Activated CD4-positive, CD25-positive, alpha-beta regulatory T cell treated with anti-CD3 and anti-CD28 coated beads, Interleukin-2, amount 50 U/mL, for 16 hours (primary cell): ENCODE data around the gene PCDH7.

ENCODE experiments used
- DNase-seq: peaks from one replicate; pipeline ENCODE4 v3.0.0-alpha.2; 2020; ENCODE audit warnings: low read depth, low spot score

PCDH7 gene

GRCh38 chr4:30727409-30727808 is 7.2 kb downstream of the PCDH7 start:
- DNase-seq: no peak

GRCh38 chr4:30728311-30728710 is 8.1 kb downstream of the PCDH7 start:
- DNase-seq: no peak

GRCh38 chr4:30743897-30744296 is 23.7 kb downstream of the PCDH7 start:
- no peak for DNase-seq

GRCh38 chr4:30744386-30744785 is 24.2 kb downstream of the PCDH7 start:
- DNase-seq: no peak

GRCh38 chr4:30744957-30745640 is 24.9 kb downstream of the PCDH7 start:
- DNase-seq: no peak

- DNase-seq: no peak
Observed at GRCh38 chr4:30746735-30747134, 26.6 kb downstream of the PCDH7 start.

- DNase-seq: no peak
Observed at GRCh38 chr4:30753316-30753715, 33.1 kb downstream of the PCDH7 start.

- DNase-seq: no peak
Observed at GRCh38 chr4:30754021-30754420, 33.9 kb downstream of the PCDH7 start.

GRCh38 chr4:30755346-30755745 is 35.2 kb downstream of the PCDH7 start:
- DNase-seq: no peak

GRCh38 chr4:30756553-30756952 is 36.4 kb downstream of the PCDH7 start:
- DNase-seq: no peak

GRCh38 chr4:30757357-30757756 is 37.2 kb downstream of the PCDH7 start:
- no peak for DNase-seq

GRCh38 chr4:30760551-30760950 is 40.4 kb downstream of the PCDH7 start:
- no peak for DNase-seq

GRCh38 chr4:30763321-30763727 is 43.2 kb downstream of the PCDH7 start:
- DNase-seq: no peak

- DNase-seq: no peak
Observed at GRCh38 chr4:30765022-30765421, 44.9 kb downstream of the PCDH7 start.

- DNase-seq: no peak
Observed at GRCh38 chr4:30767147-30767845, 47.1 kb downstream of the PCDH7 start.

GRCh38 chr4:30768277-30768676 is 48.1 kb downstream of the PCDH7 start:
- no peak for DNase-seq

GRCh38 chr4:30769093-30769492 is 48.9 kb downstream of the PCDH7 start:
- DNase-seq: no peak

GRCh38 chr4:30770049-30770549 is 49.9 kb downstream of the PCDH7 start:
- DNase-seq: no peak

GRCh38 chr4:30770812-30771211 is 50.6 kb downstream of the PCDH7 start:
- DNase-seq: no peak

GRCh38 chr4:30776451-30776850 is 56.3 kb downstream of the PCDH7 start:
- no peak for DNase-seq

- no peak for DNase-seq
Observed at GRCh38 chr4:30776921-30777415, 56.8 kb downstream of the PCDH7 start.
